Activated CD4-positive, CD25-positive, alpha-beta regulatory T cell treated with anti-CD3 and anti-CD28 coated beads, Interleukin-2, amount 50 U/mL, for 24 hours (primary cell): ENCODE data around the gene WDR43.

Source experiments
- ATAC-seq, 2 donors: fragments of 150-1000 bp; cut with Tn5 transposase; one replicate each; pipeline ENCODE4 v1.10.0; 2021; ENCODE audit warnings: mild to moderate bottlenecking in 1 of 2, moderate library complexity in 1 of 2

WDR43 gene

GRCh38 chr2:28995765-28996750, 101.6 kb downstream of the WDR43 start:
- no peak for ATAC-seq

- ATAC-seq: no peak
Measured at GRCh38 chr2:28997237-28997846, 102.9 kb downstream of the WDR43 start.
